Stimulated activated CD4-positive, alpha-beta T cell treated with anti-CD3 and anti-CD28 coated beads, Interleukin-4, amount 100 ng/mL, for 1 hour (primary cell): ENCODE measurements around the gene CFAP97.
"Not testable (repeated sequence)": the region's sequence is repeated elsewhere in the genome, so short reads cannot be mapped to it uniquely, and the experiment has no call there.

Experiments
- DNase-seq: peaks from one replicate; pipeline ENCODE4 v3.0.0-alpha.2; 2020

The CFAP97 gene

GRCh38 chr4:185203486-185204237 lies at the start of gene CFAP97:
Gene CFAP97, minus strand, starts transcription at chr4:185204000. Its CDS starts 12,804 bp downstream, at chr4:185191196.
- peak; percentile 84 for DNase-seq

- DNase-seq: no peak
These were observed 45.3 kb upstream of the CFAP97 start for GRCh38 chr4:185249105-185249504.

DNA sequence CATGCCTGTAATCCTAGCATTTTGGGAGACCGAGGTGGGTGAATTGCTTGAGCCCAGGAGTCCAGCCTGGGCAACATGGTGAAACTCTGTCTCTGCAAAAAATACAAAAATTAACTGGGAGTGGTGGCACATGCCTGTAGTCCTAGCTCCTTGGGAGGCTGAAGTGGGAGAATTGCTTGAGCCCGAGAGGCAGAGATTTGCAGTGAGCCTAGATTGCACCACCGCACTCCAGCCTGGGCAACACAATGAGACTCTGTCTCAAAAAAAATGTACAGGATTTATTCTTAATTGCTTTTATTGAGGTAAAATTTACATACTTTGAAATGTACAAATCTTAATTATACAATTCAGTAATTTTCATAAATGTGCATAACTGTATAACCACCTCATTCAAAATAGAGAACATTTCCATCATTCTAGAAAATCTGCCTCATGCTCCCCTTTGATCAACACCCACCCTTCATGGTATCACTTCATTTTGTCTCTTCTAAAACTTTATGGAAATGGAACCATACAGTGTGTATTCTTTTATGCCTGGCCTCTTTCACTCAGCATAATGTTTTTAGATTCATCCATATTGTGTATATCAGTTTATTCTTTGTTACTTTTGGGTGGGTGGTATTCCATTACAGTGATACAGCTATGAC lies 44.7 kb upstream of the CFAP97 start:
- no peak for DNase-seq

DNA sequence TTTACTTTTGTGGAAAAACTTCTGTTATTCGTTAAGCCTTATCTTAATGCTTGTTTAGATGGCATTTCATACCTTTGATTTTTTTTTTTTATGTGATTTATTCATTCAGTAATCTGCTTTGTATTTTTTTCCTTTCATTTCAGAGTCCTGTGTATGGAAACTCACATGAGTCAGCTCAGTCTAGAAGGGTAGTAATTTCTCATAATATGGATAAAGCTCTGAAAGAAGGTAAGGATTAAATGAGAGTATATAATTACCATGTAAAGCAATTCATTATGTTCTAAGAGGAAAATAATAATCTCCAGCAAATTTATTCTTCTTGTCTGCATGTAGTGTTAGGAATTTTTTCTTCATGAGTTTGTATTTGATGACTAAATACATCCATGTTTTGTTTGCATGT lies 43.4 kb upstream of the CFAP97 start:
- DNase-seq: no peak

DNA sequence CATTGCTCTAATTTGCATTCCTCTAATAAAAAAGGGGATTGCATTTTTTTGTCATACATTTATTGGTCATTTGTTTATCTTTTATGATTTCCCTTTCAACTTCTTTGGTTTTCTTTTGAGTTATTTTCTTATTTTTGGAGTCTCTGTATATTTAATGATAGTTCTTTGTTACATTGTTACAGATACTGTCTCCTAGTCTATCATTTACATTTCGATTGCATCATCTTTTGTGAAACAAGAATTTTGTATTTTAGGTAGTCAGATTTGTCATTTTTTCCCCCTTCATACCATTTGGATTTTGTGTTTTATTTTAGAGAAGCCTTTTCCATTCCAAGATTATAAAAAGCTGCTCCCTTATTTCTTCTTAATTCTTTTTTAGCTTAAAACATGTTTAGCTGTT lies 42.7 kb upstream of the CFAP97 start:
- DNase-seq: no peak

DNA sequence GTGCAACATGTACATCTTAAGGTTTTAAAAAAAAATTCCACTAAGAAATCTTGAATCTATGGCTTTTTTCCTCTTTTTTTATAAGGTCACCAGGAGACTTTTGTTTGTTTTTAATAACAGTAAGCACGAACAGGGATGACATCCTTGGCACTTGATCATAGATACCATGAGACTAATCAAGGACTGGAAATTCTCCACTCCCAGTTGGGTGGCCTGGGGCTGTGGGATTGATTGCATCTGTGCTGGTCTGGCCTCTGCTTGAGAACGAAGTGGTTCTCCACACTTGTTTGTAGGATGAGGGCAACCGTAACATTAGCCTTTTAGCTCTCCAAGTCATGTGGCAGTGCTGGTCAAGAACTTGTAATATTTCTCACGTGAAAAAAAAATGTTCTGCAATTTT lies 41.0 kb upstream of the CFAP97 start:
- DNase-seq: no peak

GRCh38 chr4:185243879-185244278 lies 40.1 kb upstream of the CFAP97 start:
- DNase-seq: no peak

GRCh38 chr4:185242749-185243533 lies 39.1 kb upstream of the CFAP97 start:
- DNase-seq: no peak

GRCh38 chr4:185240486-185240885 lies 36.7 kb upstream of the CFAP97 start:
- not testable (repeated sequence) for DNase-seq

- DNase-seq: no peak
These were observed 35.0 kb upstream of the CFAP97 start for GRCh38 chr4:185238750-185239149.

GRCh38 chr4:185238215-185238681 lies 34.4 kb upstream of the CFAP97 start:
- peak; percentile 10 for DNase-seq

- no peak for DNase-seq
These were observed 33.4 kb upstream of the CFAP97 start for GRCh38 chr4:185237175-185237574.

DNA sequence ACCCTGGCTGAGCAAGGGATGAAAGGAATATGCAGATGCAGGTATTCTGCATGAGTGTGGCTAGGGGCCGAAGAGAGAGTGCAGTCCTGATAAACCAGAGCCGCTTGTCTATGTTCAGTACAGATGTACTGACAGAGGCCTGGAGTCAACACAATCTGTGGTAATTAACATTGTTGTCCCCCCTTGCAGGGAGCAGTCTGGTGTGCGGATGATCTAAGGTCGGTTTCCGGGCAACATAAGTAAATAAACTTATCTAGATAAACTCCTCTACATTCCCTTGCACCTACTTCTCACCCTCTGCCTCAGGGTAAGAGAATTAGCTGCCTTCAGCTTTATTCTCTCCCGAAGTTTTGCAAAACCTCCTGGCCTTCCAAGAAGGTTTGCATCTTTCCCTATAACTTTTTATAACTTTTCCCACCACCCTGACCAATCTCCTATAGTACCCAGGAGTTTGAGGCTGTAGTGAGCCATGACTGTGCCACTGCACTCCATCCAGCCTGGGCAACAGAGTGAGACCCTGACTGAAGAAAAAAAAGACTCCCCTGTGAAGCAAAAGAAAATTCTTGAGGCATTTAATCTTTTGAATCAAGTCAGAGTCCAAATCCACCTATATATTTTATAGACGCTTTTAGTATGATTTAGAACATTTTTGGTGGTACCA lies 32.2 kb upstream of the CFAP97 start:
- DNase-seq: no peak

DNA sequence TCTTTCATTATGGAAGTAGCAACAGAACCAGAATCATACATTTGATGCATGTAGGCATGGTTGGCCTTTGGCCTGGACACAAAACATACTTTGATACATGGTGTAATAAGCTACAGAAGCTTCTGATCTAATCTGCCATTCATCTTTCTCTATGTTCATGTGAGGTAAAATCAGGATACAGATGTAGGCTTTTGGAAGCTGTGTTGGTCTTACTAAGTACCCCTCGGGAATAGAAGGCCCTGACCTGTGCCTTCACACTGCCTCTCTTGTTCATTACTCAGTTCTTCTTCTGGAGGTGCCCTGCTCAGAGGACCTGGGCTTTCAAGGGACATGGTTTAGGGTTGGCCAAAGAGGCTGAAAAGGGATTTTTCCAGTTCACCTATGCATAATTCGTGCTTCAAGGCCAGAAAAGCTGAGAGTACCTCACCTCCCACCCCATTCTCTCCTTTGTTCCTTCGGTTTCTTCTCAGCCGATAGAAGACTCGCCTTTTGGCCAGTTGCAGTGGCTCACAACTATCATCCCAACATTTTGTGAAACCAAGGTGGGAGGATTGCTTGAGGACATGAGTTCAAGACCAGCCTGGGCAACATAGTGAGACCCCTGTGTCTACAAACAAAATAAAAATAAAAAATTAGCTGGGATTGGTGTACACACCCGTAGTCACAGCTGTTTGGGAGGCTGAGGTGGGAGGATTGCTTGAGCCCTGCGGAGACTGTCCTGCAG lies 31.5 kb upstream of the CFAP97 start:
- DNase-seq: no peak

- no peak for DNase-seq
These were observed 28.6 kb upstream of the CFAP97 start for GRCh38 chr4:185232370-185232769.

- DNase-seq: no peak
These were observed 25.4 kb upstream of the CFAP97 start for GRCh38 chr4:185229021-185229818.

- DNase-seq: no peak
These were observed 24.0 kb upstream of the CFAP97 start for GRCh38 chr4:185227713-185228278.

- no peak for DNase-seq
These were observed 23.3 kb upstream of the CFAP97 start for GRCh38 chr4:185227131-185227551.

DNA sequence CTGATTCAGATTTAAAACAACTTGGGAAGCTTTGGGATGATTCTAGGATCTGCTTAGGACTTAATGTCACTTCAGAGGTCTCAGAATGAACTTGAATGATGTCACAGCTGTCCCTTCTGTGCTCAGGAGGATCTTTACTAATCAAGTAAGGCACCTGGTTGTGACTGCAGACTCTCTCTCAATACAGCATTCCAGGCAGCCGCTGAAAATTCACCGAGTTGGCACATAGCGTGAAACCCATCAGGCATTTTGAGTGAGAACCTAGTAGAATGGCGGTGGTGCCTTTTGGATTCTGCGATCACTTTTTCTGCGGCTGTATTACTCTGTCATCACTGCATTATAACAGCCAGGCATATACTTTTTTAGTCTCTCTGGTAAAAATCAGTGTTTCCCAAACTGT lies 22.1 kb upstream of the CFAP97 start:
- no peak for DNase-seq

DNA sequence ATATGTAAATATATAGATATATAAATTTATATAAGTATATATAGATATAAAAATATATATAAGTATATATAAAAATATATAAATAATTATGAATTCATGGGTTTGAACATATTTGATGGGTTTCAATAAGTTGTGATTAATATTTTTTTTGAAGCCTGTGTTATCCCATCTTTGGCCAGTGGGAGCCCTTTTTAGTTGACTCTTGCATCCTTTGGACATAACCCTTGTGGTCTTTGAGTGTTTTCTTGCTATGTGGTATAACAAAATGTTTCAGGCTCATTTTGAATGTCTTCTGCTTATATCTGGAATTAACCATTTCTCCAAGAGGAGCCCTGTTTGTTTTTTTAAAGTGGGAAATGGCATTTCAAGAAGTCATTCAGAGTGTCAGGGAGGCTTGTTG lies 20.8 kb upstream of the CFAP97 start:
- no peak for DNase-seq

- no peak for DNase-seq
These were observed 18.8 kb upstream of the CFAP97 start for GRCh38 chr4:185222598-185222997.
